Body of pancreas (tissue), 4 donors: ENCODE measurements around the gene ZNF668.

Experiments
- CTCF ChIP-seq, 7 experiments: fragments of 450-650 bp in 4 of 7; fragments of 200-600 bp in 3 of 7; sonication (generic) in 3 of 7; IDR thresholded peaks; one replicate each; pipeline ENCODE4 v1.5.1; 2016 to 2019; ENCODE audit warnings: antibody characterized with exemption in 7 of 7
- POLR2A ChIP-seq, 3 donors: fragments of 450-650 bp; IDR thresholded peaks; one replicate each; pipeline ENCODE4 v1.6.1; 2016; ENCODE audit warnings: antibody characterized with exemption in 3 of 3, mild to moderate bottlenecking in 2 of 3

DNA sequence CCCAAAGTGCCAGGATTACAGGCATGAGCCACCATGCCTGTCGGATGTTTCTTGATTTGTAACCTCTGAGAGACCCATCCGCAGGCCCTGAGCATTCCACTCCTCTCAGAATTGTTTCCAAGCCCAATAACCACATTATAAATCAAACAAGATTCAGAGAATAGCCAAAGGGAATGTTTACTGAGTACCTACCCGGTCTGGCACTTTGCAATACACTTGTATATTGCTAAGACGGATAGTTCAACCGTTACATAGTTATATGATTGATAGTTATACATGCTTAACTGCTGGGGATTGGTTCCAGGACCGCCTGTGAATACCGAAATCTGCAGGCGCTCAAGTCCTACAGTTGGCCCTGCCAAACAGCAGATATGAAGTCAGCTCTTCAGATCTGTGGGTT is 40.4 kb upstream of the ZNF668 start:
- TF ChIP-seq CTCF (IDR thresholded peaks at IDR 0.05) (no peak), POLR2A (IDR thresholded peaks at IDR 0.05) (no peak)
